Measurements from ENCODE around the gene TTLL4. TPM values are rescaled to one million over a fixed set of nuclear protein-coding genes. Genes with fewer than 3 reads are reported as not detected.

TTLL4 gene
- total and polyA plus RNA-seq, 2 experiments from 2014 or later: 53.5 to 77.8 TPM

DNA sequence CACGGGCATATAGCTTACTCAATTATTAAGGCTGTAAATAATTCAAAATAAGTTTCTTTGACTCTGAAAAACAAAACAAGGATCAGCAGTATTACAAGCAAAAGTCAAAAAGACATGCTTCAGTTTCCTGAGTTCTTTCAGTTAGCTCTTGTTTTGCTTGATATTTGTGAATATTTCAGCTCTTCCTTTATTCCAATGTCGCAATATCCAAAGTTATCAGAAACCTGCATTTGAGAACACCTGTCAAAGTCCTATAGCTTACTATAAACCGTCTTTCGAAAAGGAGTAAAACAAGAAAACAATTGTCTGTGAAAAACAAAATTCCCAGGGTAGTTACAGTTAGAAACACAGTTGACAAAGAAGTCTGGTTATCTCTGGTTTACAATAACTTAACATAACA is 86.1 kb downstream of the TTLL4 start (continued):
- TF ChIP-seq ZNF462 (CRISPR knock-in tag; IDR thresholded peaks at IDR 0.05): no peak

DNA sequence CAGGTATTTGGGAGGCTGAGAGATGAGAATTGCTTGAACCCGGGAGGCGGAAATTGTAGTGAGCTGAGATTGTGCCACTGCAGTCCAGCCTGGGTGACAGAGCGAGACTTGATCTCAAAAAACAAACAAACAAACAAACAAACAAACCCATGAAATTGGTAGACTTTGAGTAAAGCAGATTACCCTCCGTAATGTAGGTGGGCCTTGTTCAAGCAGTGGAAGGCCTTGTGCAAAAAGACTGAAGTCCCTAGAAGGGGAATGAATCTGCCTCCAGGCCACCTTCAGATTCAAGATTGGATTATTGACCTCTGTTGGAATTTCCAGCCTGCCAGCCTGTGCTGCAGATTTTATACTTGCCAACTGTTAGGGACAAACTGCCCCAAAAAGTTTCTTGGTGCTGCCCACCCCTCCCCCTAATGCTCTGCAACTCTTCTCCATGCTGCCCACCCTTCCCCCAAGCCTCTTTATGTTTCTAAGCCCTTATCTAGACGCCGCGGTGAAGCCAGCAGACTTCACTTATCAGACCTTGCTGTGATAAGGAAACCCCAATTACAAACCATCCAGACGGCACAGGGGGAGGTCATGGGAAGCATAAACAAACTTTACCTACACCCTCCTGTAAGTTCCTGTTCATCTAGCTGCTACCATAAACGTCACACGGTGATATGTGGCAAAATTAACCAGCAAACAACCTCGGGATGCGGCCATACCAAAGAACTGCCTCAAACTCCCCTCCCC is 88.3 kb downstream of the TTLL4 start:
- no peak overlapping the region for H3K4me3 Mint-ChIP-seq
- H3K9me3 Mint-ChIP-seq: peaks cover under 1% of the 10 kb centered on the region; the same call in 1 of the 3 replicates
- TF ChIP-seq STAT1 (IDR thresholded peaks at IDR 0.05; ENCODE audit: unreplicated experiment) (no peak), CREB1 (CRISPR knock-in tag; IDR thresholded peaks at IDR 0.05; ENCODE audit: low read depth) (no peak), ZNF331 (CRISPR knock-in tag; IDR thresholded peaks at IDR 0.05; ENCODE audit: low read depth) (no peak), ZNF462 (CRISPR knock-in tag; IDR thresholded peaks at IDR 0.05) (no peak), JUNB (IDR thresholded peaks at IDR 0.05; ENCODE audit: unreplicated experiment) (no peak), EZH2phosphoT487 (IDR thresholded peaks at IDR 0.05; ENCODE audit: unreplicated experiment) (no peak), NANOG (IDR thresholded peaks at IDR 0.05; ENCODE audit: borderline replicate concordance) (no peak)
- TF ChIP-seq, protein P1, sequence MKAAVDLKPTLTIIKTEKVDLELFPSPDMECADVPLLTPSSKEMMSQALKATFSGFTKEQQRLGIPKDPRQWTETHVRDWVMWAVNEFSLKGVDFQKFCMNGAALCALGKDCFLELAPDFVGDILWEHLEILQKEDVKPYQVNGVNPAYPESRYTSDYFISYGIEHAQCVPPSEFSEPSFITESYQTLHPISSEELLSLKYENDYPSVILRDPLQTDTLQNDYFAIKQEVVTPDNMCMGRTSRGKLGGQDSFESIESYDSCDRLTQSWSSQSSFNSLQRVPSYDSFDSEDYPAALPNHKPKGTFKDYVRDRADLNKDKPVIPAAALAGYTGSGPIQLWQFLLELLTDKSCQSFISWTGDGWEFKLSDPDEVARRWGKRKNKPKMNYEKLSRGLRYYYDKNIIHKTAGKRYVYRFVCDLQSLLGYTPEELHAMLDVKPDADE (IDR thresholded peaks at IDR 0.05): no peak

More for the DNA sequence above, 88.3 kb downstream of the TTLL4 start:
- no peaks in the 10 kb centered on the region for H3K79me2 ChIP-seq (replicated peaks; ENCODE audit: insufficient read depth)
- no peak overlapping the region for H3K27ac ChIP-seq (ENCODE audit: low read depth)
- H3K27me3 ChIP-seq (ENCODE audit: insufficient read depth): no peaks in the 10 kb centered on the region
- H3K4me2 ChIP-seq: peak overlapping the region; percentile 58
- no peaks in the 10 kb centered on the region for H3K9me2 ChIP-seq (ENCODE audit: insufficient read depth)
- no peaks in the 10 kb centered on the region for H3F3A ChIP-seq (replicated peaks; ENCODE audit: low read depth)
- H2AFZ ChIP-seq: peak overlapping the region; percentile 45
- no peaks in the 10 kb centered on the region; the same call in 1 of the 2 replicates for H4K20me1 ChIP-seq (replicated peaks; ENCODE audit: insufficient read depth)
- H3K4me3 ChIP-seq: no peak overlapping the region
- DNase-seq (ENCODE audit: low spot score): peak; percentile 32
- Mint-ChIP-seq H3K4me1 (peaks cover 22% of the 10 kb centered on the region), H3K36me3 (ENCODE audit: low read depth) (no peaks in the 10 kb centered on the region), H3K27me3 (ENCODE audit: insufficient read depth, low read depth, poor library complexity) (peaks cover 5% of the 10 kb centered on the region), H3K27ac (no peak overlapping the region)
- peak; percentile 33 for ATAC-seq
- peaks cover 17% of the 10 kb centered on the region for H3K4me1 ChIP-seq (ENCODE audit: insufficient read depth)
- no peaks in the 10 kb centered on the region for H3K36me3 ChIP-seq (ENCODE audit: insufficient read depth)

Data from GM23338 (cell line).